Erythroblast (primary cell): ENCODE data around the gene SPSB1.

Experiments
- GATA1 ChIP-seq: IDR thresholded peaks from 2 replicates; pipeline ENCODE4 v1.6.1; 2011; ENCODE audit warnings: low read depth, mild to moderate bottlenecking, control low read depth, low read length, moderate library complexity
- POLR2A ChIP-seq: IDR thresholded peaks from 2 replicates; pipeline ENCODE4 v1.6.1; 2011; ENCODE audit warnings: mild to moderate bottlenecking, low read length

GRCh38 chr1:9360371-9361064 lies 67.8 kb downstream of the SPSB1 start:
- TF ChIP-seq POLR2A = no peak
- TF ChIP-seq GATA1 = no peak
